OCI-LY1 (cell line): Measurements from ENCODE around the gene IRS2.

Source experiments
- H2AFZ ChIP-seq: fragments of 200-600 bp; sonication (generic), shearing (Covaris generic); 2 replicates; pipeline ENCODE4 v1.6.0; 2014; ENCODE audit warnings: antibody characterized with exemption, mild to moderate bottlenecking, low read length
- H3F3A ChIP-seq: fragments of 200-600 bp; sonication (generic), shearing (Covaris generic); 2 replicates; pipeline ENCODE4 v1.6.0; 2014; ENCODE audit warnings: mild to moderate bottlenecking, antibody characterized with exemption, low read length, moderate library complexity; ENCODE audit not compliant: insufficient read depth
- H3K27ac ChIP-seq: fragments of 200-600 bp; sonication (generic); 2 replicates; pipeline ENCODE4 v1.5.1; 2014; ENCODE audit warnings: low read length, mixed run types, mild to moderate bottlenecking, low read depth; ENCODE audit not compliant: poor library complexity, severe bottlenecking
- H3K27me3 ChIP-seq: fragments of 200-600 bp; sonication (generic); 2 replicates; pipeline ENCODE4 v1.6.0; 2014; ENCODE audit warnings: antibody characterized with exemption, mild to moderate bottlenecking, low read length, moderate library complexity; ENCODE audit not compliant: insufficient read depth
- H3K36me3 ChIP-seq: fragments of 200-600 bp; sonication (generic); 2 replicates; pipeline ENCODE4 v1.6.1; 2014; ENCODE audit warnings: mild to moderate bottlenecking, antibody characterized with exemption, low read length, moderate library complexity, mixed read lengths; ENCODE audit not compliant: insufficient read depth
- H3K4me1 ChIP-seq: fragments of 200-600 bp; sonication (generic); 2 replicates; pipeline ENCODE4 v1.5.1; 2014; ENCODE audit warnings: mild to moderate bottlenecking, low read length, moderate library complexity; ENCODE audit not compliant: insufficient read depth, severe bottlenecking
- H3K4me2 ChIP-seq: fragments of 200-600 bp; sonication (generic), shearing (Covaris generic); 2 replicates; pipeline ENCODE4 v1.6.1; 2014; ENCODE audit warnings: low read length
- H3K4me3 ChIP-seq: fragments of 200-600 bp; sonication (generic); 2 replicates; pipeline ENCODE4 v1.5.1; 2014; ENCODE audit warnings: low read length, low read depth, mild to moderate bottlenecking, mixed read lengths; ENCODE audit not compliant: poor library complexity, severe bottlenecking
- H3K79me2 ChIP-seq: fragments of 200-600 bp; shearing (Covaris generic); 2 replicates; pipeline ENCODE4 v1.6.1; 2016; ENCODE audit warnings: mixed run types, low read length, mixed read lengths; ENCODE audit not compliant: insufficient read depth
- H3K9ac ChIP-seq: fragments of 200-600 bp; sonication (generic), shearing (Covaris generic); 2 replicates; pipeline ENCODE4 v1.6.1; 2014; ENCODE audit warnings: mild to moderate bottlenecking, low read length, mixed read lengths
- H3K9me2 ChIP-seq: fragments of 200-600 bp; sonication (generic), shearing (Covaris generic); 2 replicates; pipeline ENCODE4 v1.6.1; 2014; ENCODE audit warnings: low read depth, mild to moderate bottlenecking, low read length, mixed read lengths
- H3K9me3 ChIP-seq: fragments of 200-600 bp; shearing (Covaris generic); 2 replicates; pipeline ENCODE4 v1.6.1; 2014; ENCODE audit warnings: low read length, mixed read lengths
- H4K20me1 ChIP-seq: fragments of 200-600 bp; sonication (generic), shearing (Covaris generic); 2 replicates; pipeline ENCODE4 v1.6.0; 2016; ENCODE audit warnings: mild to moderate bottlenecking, low read length; ENCODE audit not compliant: insufficient read depth
- EZH2 ChIP-seq: fragments of 200-600 bp; sonication (generic), shearing (Covaris generic); IDR thresholded peaks from 2 replicates; pipeline ENCODE4 v1.8.0; 2017; ENCODE audit warnings: borderline replicate concordance, mixed run types, mild to moderate bottlenecking, antibody characterized with exemption, low read length, moderate library complexity, mixed read lengths
- TF ChIP-seq, protein P1 (sequence below): fragments of 200-600 bp; sonication (generic), shearing (Covaris generic); IDR thresholded peaks from 2 replicates; pipeline ENCODE4 v1.5.1; 2017; ENCODE audit warnings: mild to moderate bottlenecking, antibody characterized with exemption, low read length, moderate library complexity, mixed read lengths

IRS2 gene

DNA sequence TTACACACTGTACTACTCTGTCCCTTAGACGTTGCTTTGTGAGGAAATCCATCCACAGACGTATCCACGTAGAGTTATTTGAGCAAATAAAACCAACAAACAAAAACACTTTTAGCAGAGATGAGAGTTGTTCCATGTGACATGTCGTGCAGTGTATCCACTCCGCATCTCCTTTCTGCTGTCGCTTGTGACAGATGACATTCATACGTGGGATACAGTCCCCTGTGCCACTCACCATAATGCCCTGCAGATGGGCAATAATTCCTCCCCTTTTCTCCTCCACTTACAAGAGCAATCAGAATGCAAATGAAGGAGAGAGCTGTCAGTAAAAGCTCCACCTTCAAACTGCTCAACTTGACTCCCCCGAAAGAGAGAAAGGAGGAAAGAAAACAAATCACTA is 26.0 kb downstream of the IRS2 start:
- no peaks in the 10 kb centered on the region for H3K9me3 ChIP-seq
- no peak overlapping the region for H3K4me2 ChIP-seq

DNA sequence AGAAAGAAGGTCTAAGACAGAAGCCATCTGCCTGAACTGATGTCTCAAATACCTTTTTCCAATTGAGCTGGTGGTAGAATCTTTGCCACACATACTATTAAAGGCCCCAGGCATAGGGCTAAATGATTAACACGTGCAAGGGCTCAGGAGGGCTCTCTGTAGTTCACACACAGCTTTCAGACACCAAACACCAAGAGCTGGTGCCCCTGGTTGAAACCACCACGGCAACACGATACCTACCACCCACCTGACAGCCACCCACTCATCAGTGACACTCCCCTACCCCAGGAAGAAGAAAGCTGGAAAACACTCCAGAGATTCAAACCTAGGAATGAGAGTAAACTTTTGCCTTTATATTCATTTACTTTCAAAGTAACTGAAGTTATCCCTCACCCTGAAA is 26.8 kb downstream of the IRS2 start:
- no peaks in the 10 kb centered on the region for H3F3A ChIP-seq
- H3K4me1 ChIP-seq, result no peaks in the 10 kb centered on the region
- H4K20me1 ChIP-seq, result no peaks in the 10 kb centered on the region
- no peaks in the 10 kb centered on the region for H3K9me3 ChIP-seq
- H3K36me3 ChIP-seq, result no peaks in the 10 kb centered on the region
- H3K4me3 ChIP-seq, result no peak overlapping the region
- H3K79me2 ChIP-seq, result no peaks in the 10 kb centered on the region
- peaks cover 3% of the 10 kb centered on the region; the same call in 1 of the 2 replicates for H3K27me3 ChIP-seq
- no peak overlapping the region for H3K4me2 ChIP-seq
- H3K9ac ChIP-seq, result no peak overlapping the region
- H3K27ac ChIP-seq, result no peak overlapping the region
- H3K9me2 ChIP-seq, result no peaks in the 10 kb centered on the region
- no peak for TF ChIP-seq EZH2
- TF ChIP-seq, protein P1, sequence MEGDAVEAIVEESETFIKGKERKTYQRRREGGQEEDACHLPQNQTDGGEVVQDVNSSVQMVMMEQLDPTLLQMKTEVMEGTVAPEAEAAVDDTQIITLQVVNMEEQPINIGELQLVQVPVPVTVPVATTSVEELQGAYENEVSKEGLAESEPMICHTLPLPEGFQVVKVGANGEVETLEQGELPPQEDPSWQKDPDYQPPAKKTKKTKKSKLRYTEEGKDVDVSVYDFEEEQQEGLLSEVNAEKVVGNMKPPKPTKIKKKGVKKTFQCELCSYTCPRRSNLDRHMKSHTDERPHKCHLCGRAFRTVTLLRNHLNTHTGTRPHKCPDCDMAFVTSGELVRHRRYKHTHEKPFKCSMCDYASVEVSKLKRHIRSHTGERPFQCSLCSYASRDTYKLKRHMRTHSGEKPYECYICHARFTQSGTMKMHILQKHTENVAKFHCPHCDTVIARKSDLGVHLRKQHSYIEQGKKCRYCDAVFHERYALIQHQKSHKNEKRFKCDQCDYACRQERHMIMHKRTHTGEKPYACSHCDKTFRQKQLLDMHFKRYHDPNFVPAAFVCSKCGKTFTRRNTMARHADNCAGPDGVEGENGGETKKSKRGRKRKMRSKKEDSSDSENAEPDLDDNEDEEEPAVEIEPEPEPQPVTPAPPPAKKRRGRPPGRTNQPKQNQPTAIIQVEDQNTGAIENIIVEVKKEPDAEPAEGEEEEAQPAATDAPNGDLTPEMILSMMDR, result no peak
- no peak overlapping the region for H2AFZ ChIP-seq

More for the DNA sequence above, 26.0 kb downstream of the IRS2 start:
- Histone ChIP-seq H3K27ac (no peak overlapping the region), H3K9ac (no peak overlapping the region), H3K9me2 (no peaks in the 10 kb centered on the region), H3K4me3 (no peak overlapping the region), H3K79me2 (no peaks in the 10 kb centered on the region), H3K36me3 (no peaks in the 10 kb centered on the region), H4K20me1 (no peaks in the 10 kb centered on the region), H2AFZ (no peak overlapping the region), H3K4me1 (no peaks in the 10 kb centered on the region), H3K27me3 (peaks cover 3% of the 10 kb centered on the region; the same call in 1 of the 2 replicates), H3F3A (no peaks in the 10 kb centered on the region)
- TF ChIP-seq, protein P1, result no peak
- TF ChIP-seq EZH2, result no peak

- Histone ChIP-seq H3F3A (no peaks in the 10 kb centered on the region), H3K4me3 (no peak overlapping the region), H3K9me3 (no peaks in the 10 kb centered on the region), H3K79me2 (no peaks in the 10 kb centered on the region), H3K36me3 (no peaks in the 10 kb centered on the region), H3K9me2 (no peaks in the 10 kb centered on the region), H3K4me1 (no peaks in the 10 kb centered on the region), H3K4me2 (no peak overlapping the region), H3K27me3 (peaks cover 3% of the 10 kb centered on the region; the same call in 1 of the 2 replicates), H3K9ac (no peak overlapping the region), H3K27ac (no peak overlapping the region), H4K20me1 (no peaks in the 10 kb centered on the region), H2AFZ (no peak overlapping the region)
- TF ChIP-seq, protein P1, result no peak
- no peak for TF ChIP-seq EZH2
Observed at GRCh38 chr13:109758937-109759480, 27.4 kb downstream of the IRS2 start.
